OCI-LY7 (cell line): ENCODE results near the gene ZBTB20.

Experiments
- CTCF ChIP-seq: fragments of 200-600 bp; sonication (generic); conservative IDR thresholded peaks from 2 replicates; pipeline ENCODE4 v1.5.1; 2014; ENCODE audit warnings: mild to moderate bottlenecking, antibody characterized with exemption, low read length, moderate library complexity, mixed read lengths
- EZH2phosphoT487 ChIP-seq: fragments of 200-600 bp; sonication (generic); IDR thresholded peaks from 2 replicates; pipeline ENCODE4 v1.6.1; 2018; ENCODE audit warnings: low read depth, borderline replicate concordance, mild to moderate bottlenecking, mixed run types, antibody characterized with exemption, low read length, moderate library complexity, mixed read lengths

- TF ChIP-seq CTCF (no peak), EZH2phosphoT487 (no peak)
Observed at GRCh38 chr3:114569186-114569585, 577.9 kb downstream of the ZBTB20 start.
